ENCODE data around the gene ARID4B.

The ARID4B gene

GRCh38 chr1:235302143-235302542 lies 25.8 kb downstream of the ARID4B start:
- CTCF ChIA-PET, result interaction anchor here (0.5 to 0.7 kb wide), 2 partner anchors 113 to 259 kb away, joined by 3 read pairs; no protein-coding TSS in a partner anchor
- Histone ChIP-seq H3K9me3 (ENCODE audit: control insufficient read depth, insufficient read depth, low read depth, low read length) (no peaks in the 10 kb centered on the region), H3K4me1 (ENCODE audit: control insufficient read depth, insufficient read depth, low read length) (peaks cover 44% of the 10 kb centered on the region), H3K27ac (ENCODE audit: extremely low read depth, low read depth, low read length) (no peak overlapping the region), H3K4me3 (ENCODE audit: low read depth, low read length) (no peak overlapping the region), H3K36me3 (ENCODE audit: control insufficient read depth in 2 of 2, insufficient read depth in 1 of 2, low read length in 2 of 2) (peaks cover 0 to 6% of the 10 kb centered on the region in 2 experiments; a peak in 1 of 3 replicates)
- POLR2A ChIA-PET, result no interaction called here
- TF ChIP-seq, protein P1, sequence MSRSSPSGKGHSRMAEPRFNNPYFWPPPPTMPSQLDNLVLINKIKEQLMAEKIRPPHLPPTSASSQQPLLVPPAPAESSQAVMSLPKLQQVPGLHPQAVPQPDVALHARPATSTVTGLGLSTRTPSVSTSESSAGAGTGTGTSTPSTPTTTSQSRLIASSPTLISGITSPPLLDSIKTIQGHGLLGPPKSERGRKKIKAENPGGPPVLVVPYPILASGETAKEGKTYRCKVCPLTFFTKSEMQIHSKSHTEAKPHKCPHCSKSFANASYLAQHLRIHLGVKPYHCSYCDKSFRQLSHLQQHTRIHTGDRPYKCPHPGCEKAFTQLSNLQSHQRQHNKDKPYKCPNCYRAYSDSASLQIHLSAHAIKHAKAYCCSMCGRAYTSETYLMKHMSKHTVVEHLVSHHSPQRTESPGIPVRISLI (tag by site-specific recombination; IDR thresholded peaks at IDR 0.05), result peak; percentile 62; the same call in 1 of the 2 replicates
- no peak for TF ChIP-seq ZNF658 (tag by site-specific recombination; IDR thresholded peaks at IDR 0.05)
- TF ChIP-seq ZNF366 (tag by site-specific recombination; conservative IDR thresholded peaks at IDR 0.05), result peak; percentile 63
- TF ChIP-seq PRDM1 (tag by site-specific recombination; IDR thresholded peaks at IDR 0.05), result peak; percentile 97
- TF ChIP-seq ZNF202 (tag by site-specific recombination; IDR thresholded peaks at IDR 0.05; ENCODE audit: borderline replicate concordance), result 0 out of 2 replicates have a peak, but pooled peaks have one; percentile 3

DNA sequence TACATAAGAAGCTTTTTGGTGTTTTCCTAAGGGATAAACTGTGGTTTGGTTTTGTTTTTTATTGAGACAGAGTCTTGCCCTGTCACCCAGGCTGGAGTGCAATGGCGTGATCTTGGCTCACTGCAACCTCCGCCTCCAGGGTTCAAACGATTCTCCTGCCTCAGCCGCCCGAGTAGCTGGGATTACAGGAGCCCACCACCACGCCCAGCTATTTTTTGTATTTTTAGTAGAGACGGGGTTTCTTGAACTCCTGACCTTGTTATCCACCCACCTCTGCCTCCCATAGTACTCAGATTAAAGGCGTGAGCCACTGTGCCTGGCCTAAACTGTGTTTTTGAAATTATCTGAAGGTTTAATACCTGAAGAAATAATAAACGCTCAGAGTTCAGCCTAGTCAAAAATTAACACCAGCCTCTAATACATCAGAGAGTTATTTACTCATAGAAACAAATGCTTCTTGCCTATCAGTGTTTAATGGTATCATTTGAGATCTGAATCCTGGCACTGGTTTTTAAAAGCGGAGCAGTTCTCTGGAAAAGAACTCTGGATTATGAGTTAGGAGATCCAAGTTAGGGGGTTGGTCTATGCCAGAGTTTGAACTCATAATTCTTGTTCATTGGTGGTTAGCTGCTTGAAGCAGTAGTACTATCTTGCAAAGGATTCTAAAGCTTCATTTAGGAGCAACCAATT lies 28.7 kb downstream of the ARID4B start:
- Histone ChIP-seq H3K27ac (ENCODE audit: extremely low read depth, low read depth, low read length) (0 out of 2 replicates have a peak overlapping the region, but pooled peaks have one; percentile 17), H3K4me3 (ENCODE audit: low read depth, low read length) (no peak overlapping the region), H3K9me3 (ENCODE audit: control insufficient read depth, insufficient read depth, low read depth, low read length) (no peaks in the 10 kb centered on the region), H3K4me1 (ENCODE audit: control insufficient read depth, insufficient read depth, low read length) (peaks cover 26% of the 10 kb centered on the region), H3K36me3 (ENCODE audit: control insufficient read depth in 2 of 2, insufficient read depth in 1 of 2, low read length in 2 of 2) (no peaks in the 10 kb centered on the region; a peak in 1 of 3 replicates)
- ChIA-PET CTCF (interaction anchor here (0.6 to 2.2 kb wide), 6 partner anchors 9 to 1189 kb away, joined by 3 to 11 read pairs (median 4); no protein-coding TSS in a partner anchor), POLR2A (interaction anchor here (0.9 kb wide), 1 partner anchor 29 kb away, joined by 5 read pairs; the partner anchor contains the start of genes ARID4B and GGPS1)
- TF ChIP-seq, protein P2, sequence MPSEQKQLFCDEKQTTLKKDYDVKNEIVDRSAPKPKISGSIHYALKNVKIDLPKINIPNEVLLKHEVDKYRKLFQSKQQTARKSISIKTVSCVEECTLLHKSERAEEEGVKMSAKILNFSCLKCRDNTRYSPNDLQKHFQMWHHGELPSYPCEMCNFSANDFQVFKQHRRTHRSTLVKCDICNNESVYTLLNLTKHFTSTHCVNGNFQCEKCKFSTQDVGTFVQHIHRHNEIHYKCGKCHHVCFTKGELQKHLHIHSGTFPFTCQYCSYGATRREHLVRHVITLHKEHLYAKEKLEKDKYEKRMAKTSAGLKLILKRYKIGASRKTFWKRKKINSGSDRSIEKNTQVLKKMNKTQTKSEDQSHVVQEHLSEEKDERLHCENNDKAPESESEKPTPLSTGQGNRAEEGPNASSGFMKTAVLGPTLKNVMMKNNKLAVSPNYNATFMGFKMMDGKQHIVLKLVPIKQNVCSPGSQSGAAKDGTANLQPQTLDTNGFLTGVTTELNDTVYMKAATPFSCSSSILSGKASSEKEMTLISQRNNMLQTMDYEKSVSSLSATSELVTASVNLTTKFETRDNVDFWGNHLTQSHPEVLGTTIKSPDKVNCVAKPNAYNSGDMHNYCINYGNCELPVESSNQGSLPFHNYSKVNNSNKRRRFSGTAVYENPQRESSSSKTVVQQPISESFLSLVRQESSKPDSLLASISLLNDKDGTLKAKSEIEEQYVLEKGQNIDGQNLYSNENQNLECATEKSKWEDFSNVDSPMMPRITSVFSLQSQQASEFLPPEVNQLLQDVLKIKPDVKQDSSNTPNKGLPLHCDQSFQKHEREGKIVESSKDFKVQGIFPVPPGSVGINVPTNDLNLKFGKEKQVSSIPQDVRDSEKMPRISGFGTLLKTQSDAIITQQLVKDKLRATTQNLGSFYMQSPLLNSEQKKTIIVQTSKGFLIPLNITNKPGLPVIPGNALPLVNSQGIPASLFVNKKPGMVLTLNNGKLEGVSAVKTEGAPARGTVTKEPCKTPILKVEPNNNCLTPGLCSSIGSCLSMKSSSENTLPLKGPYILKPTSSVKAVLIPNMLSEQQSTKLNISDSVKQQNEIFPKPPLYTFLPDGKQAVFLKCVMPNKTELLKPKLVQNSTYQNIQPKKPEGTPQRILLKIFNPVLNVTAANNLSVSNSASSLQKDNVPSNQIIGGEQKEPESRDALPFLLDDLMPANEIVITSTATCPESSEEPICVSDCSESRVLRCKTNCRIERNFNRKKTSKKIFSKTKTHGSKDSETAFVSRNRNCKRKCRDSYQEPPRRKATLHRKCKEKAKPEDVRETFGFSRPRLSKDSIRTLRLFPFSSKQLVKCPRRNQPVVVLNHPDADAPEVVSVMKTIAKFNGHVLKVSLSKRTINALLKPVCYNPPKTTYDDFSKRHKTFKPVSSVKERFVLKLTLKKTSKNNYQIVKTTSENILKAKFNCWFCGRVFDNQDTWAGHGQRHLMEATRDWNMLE (tag by site-specific recombination; conservative IDR thresholded peaks at IDR 0.05; ENCODE audit: low read depth), result no peak
- TF ChIP-seq, protein P3, sequence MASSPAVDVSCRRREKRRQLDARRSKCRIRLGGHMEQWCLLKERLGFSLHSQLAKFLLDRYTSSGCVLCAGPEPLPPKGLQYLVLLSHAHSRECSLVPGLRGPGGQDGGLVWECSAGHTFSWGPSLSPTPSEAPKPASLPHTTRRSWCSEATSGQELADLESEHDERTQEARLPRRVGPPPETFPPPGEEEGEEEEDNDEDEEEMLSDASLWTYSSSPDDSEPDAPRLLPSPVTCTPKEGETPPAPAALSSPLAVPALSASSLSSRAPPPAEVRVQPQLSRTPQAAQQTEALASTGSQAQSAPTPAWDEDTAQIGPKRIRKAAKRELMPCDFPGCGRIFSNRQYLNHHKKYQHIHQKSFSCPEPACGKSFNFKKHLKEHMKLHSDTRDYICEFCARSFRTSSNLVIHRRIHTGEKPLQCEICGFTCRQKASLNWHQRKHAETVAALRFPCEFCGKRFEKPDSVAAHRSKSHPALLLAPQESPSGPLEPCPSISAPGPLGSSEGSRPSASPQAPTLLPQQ (tag by site-specific recombination; IDR thresholded peaks at IDR 0.05), result no peak
- TF ChIP-seq ZFHX2 (tag by site-specific recombination; conservative IDR thresholded peaks at IDR 0.05), result peak; percentile 86
- TF ChIP-seq ZNF596 (tag by site-specific recombination; IDR thresholded peaks at IDR 0.05), result peak; percentile 43; the same call in 1 of the 2 replicates
- TF ChIP-seq ZNF600 (tag by site-specific recombination; IDR thresholded peaks at IDR 0.05), result 0 out of 2 replicates have a peak, but pooled peaks have one; percentile 7
- no peak for TF ChIP-seq ZNF747 (tag by site-specific recombination; IDR thresholded peaks at IDR 0.05)
- no peak for TF ChIP-seq ZNF530 (tag by site-specific recombination; IDR thresholded peaks at IDR 0.05; ENCODE audit: low read depth)
- TF ChIP-seq, protein P4, sequence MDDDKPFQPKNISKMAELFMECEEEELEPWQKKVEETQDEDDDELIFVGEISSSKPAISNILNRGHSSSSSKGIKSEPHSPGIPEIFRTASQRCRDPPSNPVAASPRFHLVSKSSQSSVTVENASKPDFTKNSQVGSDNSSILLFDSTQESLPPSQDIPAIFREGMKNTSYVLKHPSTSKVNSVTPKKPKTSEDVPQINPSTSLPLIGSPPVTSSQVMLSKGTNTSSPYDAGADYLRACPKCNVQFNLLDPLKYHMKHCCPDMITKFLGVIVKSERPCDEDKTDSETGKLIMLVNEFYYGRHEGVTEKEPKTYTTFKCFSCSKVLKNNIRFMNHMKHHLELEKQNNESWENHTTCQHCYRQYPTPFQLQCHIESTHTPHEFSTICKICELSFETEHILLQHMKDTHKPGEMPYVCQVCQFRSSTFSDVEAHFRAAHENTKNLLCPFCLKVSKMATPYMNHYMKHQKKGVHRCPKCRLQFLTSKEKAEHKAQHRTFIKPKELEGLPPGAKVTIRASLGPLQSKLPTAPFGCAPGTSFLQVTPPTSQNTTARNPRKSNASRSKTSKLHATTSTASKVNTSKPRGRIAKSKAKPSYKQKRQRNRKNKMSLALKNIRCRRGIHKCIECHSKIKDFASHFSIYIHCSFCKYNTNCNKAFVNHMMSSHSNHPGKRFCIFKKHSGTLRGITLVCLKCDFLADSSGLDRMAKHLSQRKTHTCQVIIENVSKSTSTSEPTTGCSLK (tag by site-specific recombination; IDR thresholded peaks at IDR 0.05), result no peak
- TF ChIP-seq OSR2 (tag by site-specific recombination; IDR thresholded peaks at IDR 0.05), result peak; percentile 44; the same call in 1 of the 2 replicates
- no peak for TF ChIP-seq ZSCAN30 (tag by site-specific recombination; IDR thresholded peaks at IDR 0.05)
- TF ChIP-seq, protein P5, sequence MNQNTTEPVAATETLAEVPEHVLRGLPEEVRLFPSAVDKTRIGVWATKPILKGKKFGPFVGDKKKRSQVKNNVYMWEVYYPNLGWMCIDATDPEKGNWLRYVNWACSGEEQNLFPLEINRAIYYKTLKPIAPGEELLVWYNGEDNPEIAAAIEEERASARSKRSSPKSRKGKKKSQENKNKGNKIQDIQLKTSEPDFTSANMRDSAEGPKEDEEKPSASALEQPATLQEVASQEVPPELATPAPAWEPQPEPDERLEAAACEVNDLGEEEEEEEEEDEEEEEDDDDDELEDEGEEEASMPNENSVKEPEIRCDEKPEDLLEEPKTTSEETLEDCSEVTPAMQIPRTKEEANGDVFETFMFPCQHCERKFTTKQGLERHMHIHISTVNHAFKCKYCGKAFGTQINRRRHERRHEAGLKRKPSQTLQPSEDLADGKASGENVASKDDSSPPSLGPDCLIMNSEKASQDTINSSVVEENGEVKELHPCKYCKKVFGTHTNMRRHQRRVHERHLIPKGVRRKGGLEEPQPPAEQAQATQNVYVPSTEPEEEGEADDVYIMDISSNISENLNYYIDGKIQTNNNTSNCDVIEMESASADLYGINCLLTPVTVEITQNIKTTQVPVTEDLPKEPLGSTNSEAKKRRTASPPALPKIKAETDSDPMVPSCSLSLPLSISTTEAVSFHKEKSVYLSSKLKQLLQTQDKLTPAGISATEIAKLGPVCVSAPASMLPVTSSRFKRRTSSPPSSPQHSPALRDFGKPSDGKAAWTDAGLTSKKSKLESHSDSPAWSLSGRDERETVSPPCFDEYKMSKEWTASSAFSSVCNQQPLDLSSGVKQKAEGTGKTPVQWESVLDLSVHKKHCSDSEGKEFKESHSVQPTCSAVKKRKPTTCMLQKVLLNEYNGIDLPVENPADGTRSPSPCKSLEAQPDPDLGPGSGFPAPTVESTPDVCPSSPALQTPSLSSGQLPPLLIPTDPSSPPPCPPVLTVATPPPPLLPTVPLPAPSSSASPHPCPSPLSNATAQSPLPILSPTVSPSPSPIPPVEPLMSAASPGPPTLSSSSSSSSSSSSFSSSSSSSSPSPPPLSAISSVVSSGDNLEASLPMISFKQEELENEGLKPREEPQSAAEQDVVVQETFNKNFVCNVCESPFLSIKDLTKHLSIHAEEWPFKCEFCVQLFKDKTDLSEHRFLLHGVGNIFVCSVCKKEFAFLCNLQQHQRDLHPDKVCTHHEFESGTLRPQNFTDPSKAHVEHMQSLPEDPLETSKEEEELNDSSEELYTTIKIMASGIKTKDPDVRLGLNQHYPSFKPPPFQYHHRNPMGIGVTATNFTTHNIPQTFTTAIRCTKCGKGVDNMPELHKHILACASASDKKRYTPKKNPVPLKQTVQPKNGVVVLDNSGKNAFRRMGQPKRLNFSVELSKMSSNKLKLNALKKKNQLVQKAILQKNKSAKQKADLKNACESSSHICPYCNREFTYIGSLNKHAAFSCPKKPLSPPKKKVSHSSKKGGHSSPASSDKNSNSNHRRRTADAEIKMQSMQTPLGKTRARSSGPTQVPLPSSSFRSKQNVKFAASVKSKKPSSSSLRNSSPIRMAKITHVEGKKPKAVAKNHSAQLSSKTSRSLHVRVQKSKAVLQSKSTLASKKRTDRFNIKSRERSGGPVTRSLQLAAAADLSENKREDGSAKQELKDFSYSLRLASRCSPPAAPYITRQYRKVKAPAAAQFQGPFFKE (tag by site-specific recombination; IDR thresholded peaks at IDR 0.05; ENCODE audit: borderline replicate concordance), result no peak
- TF ChIP-seq ZBTB48 (tag by site-specific recombination; IDR thresholded peaks at IDR 0.05), result peak; percentile 28; the same call in 1 of the 2 replicates
